ENCODE results near the gene ARHGEF12. TPM values are rescaled to one million over a fixed set of nuclear protein-coding genes. Genes with fewer than 3 reads are reported as not detected.

The ARHGEF12 gene
- total RNA-seq, 1 donor, result 10.5 TPM

DNA sequence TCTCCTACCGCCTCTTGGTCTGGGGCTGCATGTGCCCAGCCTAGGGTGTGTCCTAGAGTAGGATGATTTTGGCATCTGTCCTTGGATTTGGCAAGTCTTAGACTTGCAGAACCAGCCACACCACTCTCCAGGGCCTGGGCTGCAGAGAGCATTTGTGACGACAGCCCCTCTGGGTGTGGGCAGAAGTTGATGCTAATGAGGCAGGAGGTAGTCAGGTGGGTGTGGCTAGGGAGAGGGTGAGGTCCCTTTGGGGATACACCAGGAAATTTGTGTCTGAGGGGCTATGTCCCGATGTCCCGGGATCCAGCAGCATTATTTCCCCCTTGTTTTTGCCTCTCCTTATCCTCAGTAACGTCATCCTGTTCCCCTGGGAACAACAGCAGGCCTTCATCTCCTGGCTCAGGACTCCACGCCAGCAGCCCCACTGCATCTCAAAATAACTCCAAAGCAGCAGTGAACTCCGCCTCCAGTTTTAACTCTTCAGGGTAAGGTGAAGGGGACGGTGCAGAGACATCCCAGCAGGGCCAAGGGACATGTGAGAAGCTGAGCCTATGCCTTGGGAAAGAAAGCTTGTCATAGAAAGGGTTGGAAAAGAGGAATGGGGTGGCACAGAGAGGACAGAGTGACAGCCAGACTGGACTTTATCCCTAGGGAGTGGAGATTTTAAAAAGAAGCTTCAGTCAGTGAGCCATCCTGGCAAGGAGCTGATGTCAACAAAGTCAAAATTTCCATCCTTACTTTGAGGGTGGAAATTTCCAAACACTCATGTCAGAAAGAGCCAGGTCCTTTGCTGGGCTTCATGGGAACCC, 19.1 kb upstream of the ARHGEF12 start:
- no peak for DNase-seq (ENCODE audit: low read depth in 2 of 3, low spot score in 2 of 3)

GRCh38 chr11:120317689-120318480, 18.3 kb upstream of the ARHGEF12 start:
- DNase-seq (ENCODE audit: low read depth in 2 of 3, low spot score in 2 of 3), result no peak

DNA sequence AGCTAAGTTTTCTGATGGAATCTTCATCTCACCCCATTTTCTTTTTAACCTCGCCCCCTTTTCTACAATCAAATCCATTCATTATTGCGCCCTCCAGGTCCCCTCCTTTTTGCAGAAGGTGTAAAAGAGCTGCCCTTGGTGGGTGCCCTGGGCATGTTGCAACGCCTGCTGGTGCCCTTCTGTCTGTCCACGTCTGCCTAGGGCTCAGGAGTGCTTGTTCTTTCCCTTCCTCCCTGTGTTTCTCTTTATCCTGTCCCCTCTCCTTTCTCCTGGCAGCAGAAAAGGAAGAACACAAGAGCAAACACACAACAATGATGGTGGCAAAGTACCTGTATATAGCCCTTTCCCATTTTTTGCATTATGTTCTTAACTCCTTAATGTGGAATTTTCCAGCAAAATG, 17.3 kb upstream of the ARHGEF12 start:
- no peak for DNase-seq (ENCODE audit: low read depth in 2 of 3, low spot score in 2 of 3)

DNA sequence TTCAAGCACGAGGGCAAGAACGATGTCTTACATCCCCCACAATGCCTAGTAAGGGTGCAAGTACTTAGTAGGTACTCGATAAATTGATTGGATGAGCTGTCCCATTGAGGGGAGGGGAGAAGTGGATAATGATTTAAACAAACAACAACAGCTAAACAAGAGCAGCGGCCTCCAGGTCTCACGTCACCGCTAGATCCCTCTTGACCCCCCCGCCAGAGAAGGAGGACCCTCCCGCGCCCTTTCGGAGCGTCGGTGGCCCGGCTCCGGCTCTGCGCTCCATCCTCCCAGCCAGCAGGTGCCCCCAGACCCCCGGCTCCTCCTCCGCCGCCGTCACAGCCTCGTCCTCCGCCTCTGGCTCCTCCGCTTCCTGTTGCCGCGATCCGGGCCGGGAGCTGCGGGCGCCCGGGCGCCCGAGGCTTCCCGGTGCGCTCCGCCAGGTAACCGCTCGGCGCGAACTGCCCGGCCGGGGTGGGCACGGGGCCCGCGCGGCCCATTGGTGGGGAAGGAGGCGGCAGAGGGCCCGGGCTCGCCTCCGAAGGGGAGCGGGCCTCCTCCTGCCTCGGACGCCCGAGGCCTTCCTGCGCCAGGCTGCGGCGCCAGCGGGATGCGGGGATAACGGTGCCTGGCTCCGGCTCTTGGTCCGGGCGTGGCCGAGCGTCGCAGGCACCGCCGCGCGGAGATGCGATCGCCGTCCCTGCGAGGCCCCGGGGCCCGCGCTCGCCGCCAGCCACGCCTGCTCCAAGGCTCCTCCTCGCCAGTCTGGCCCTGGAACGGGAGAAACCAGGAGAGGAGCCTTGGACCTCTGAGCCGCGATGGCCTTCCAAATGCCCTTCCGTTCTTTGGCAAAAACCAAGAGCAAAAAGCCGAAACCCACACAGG, 11.0 kb upstream of the ARHGEF12 start, which contains the start of gene TLCD5:
Gene TLCD5, plus strand, starts transcription at position 368 of the 879 bp plus-strand sequence. CDS start 2,143 bp downstream, outside the sequence.
- peak in 2 of 3 donors; percentile 84 to 85 for DNase-seq (ENCODE audit: low read depth in 2 of 3, low spot score in 2 of 3)

GRCh38 chr11:120326228-120326627, 10.0 kb upstream of the ARHGEF12 start:
- DNase-seq (ENCODE audit: low read depth in 2 of 3, low spot score in 2 of 3), result no peak

GRCh38 chr11:120326845-120327281, 9.3 kb upstream of the ARHGEF12 start:
- no peak for DNase-seq (ENCODE audit: low read depth in 2 of 3, low spot score in 2 of 3)

DNA sequence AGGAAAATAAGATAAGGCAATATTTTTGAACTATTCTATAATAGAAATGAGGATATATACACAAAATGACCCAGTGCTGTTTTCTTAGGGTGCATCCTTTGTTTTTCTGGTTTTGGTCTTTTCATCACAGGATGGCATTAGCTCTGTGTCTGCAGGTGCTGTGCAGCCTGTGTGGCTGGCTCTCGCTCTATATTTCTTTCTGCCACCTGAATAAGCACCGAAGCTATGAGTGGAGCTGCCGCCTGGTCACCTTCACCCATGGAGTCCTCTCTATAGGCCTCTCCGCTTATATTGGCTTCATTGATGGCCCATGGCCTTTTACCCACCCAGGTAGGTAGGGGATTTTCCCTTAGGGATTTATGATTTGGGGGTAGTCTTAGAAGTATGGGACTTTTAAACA, 8.9 kb upstream of the ARHGEF12 start:
- DNase-seq (ENCODE audit: low read depth in 2 of 3, low spot score in 2 of 3), result no peak

GRCh38 chr11:120329556-120329955, 6.7 kb upstream of the ARHGEF12 start:
- DNase-seq (ENCODE audit: low read depth in 2 of 3, low spot score in 2 of 3), result no peak

DNA sequence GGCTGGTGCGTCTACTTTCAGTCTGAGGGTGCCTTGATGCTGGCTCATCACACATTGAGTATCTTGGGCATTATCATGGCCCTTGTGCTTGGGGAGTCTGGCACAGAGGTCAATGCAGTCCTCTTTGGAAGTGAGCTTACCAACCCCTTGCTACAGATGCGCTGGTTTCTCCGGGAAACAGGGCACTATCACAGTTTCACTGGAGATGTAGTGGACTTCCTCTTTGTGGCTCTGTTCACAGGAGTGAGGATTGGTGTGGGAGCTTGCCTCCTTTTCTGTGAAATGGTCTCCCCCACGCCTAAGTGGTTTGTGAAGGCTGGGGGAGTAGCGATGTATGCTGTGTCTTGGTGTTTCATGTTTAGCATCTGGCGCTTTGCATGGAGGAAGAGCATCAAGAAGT, 6.2 kb upstream of the ARHGEF12 start:
- no peak for DNase-seq (ENCODE audit: low read depth in 2 of 3, low spot score in 2 of 3)

GRCh38 chr11:120331301-120331996, 4.8 kb upstream of the ARHGEF12 start:
- DNase-seq (ENCODE audit: low read depth in 2 of 3, low spot score in 2 of 3), result no peak

DNA sequence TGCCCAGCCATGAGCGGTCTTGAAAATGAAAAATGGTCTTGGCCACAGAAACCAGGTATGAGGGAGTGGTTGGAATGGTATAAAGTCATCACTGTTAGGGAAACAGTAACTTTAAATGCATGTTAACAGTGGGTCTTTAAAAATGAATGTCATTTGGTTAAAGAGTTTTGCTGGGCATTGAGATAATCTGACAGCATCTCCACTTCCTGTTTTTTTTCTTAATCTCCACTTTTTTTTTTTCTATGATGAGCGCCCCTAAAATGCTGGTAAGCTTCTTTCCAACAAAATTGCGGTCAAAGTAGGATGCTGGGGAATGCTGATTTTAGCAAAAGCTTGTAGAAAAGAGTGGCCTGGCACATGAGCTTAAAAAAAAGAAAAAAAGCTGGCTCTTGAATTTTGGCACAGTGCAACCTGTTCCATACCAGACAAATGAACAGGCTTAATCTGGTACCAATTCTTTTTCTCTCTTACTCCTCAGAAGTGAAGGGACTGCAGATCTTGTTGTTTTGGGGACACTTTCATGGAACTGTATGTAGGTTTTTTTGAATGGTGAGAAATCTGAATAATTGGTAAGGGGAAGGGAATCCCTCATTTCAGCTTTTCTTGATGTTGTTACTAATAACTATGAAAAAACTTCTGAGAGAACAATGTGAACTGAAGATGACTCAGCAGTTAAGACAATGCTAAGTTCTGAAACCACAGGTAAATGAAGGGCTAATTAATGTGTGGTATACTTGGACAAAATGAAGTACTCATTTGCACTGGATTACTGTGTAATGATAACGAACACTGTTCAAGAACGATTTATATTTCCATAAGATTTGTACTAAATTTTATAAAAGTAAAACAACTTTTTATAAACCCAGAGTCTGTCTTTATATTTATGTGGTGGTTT, 3.1 kb upstream of the ARHGEF12 start:
- DNase-seq (ENCODE audit: low read depth in 2 of 3, low spot score in 2 of 3), result peak in 1 of 3 donors; percentile 24

- no peak for DNase-seq (ENCODE audit: low read depth in 2 of 3, low spot score in 2 of 3)
Measured at GRCh38 chr11:120333801-120334200, 2.4 kb upstream of the ARHGEF12 start.

DNA sequence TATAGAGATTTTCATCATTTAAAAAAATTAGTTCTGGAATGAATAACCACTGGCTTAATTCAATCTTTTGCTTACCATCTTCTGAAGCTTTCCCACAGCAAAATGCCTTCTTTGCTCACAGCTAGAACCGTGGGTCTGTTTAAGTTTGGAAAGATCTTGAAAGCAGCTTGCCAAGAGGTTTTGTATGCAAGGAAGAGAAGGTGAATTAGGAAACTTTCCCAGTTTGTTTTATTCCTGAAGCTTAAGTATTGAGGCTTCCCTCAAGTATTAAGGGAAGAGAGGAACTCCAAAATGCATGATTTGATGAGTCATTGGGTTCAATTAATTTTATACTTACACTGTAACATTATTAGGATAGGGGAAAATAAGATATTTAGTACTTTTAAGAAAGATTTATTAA, 1.9 kb upstream of the ARHGEF12 start:
- no peak for DNase-seq (ENCODE audit: low read depth in 2 of 3, low spot score in 2 of 3)

DNA sequence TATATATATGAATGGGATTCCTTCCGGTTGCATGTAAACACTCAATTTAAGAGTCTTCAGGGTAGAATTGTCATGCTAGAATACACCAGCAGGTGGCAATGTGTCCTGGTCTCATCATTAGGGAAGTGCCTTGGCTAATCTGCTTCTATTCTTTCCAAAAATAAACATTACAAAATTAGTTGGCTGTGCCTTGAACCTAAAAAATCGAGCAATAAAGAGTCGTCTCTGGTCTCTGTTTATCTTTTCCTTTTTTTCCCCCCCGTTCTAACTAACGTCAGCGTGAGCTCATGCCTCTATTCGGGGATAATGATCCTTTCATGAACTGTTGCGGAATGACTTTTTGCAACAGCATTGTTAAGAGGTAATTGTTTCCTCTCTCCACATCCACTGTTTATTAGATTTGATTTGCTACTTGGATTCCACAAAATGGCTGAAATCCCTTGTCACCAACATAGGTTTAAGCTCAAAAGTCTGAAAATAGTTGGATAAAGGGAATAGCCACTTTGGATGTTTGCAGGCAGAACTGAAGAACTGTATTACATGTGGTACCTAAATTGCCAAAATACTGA, 1.2 kb upstream of the ARHGEF12 start:
- peak; percentile 47 to 86 (median 72) for DNase-seq (ENCODE audit: low read depth in 2 of 3, low spot score in 2 of 3)

- no peak for DNase-seq (ENCODE audit: low read depth in 2 of 3, low spot score in 2 of 3)
Measured at GRCh38 chr11:120335556-120335907, 681 bp upstream of the ARHGEF12 start.

DNA sequence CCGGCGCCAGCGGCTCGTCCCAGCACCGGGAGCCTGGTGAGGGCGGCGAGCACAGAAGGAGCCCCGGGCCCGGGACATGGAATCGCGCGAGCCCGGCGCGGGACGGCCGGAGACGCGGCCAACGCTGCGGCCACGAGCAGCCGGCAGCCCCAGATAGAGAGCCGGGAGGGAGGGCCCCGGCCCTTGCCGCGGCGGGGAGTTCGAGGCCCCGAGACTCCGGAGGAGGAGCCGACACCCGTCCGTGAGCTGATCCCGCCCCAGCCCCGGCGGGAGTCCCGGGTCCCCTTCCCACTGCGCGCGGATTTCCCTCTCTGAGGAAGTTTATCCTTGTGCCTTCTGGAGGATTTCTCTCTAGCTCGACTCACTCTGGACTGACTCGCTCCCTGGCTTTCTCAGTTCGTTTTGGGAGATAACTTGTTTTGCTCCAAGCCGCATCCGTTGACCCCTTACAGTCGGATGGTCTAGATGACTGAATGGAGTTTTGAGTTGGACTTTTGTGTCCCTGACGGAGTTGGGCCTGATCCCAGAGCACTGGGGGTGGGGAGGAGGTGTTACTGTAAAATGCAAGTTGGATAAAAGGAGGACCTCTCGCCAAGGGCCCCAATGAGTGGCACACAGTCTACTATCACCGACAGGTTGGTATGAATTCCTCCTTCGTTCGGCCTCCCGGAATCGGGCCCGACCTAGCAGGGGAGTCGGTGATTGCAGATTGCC, 585 bp downstream of the ARHGEF12 start:
- DNase-seq (ENCODE audit: low read depth in 2 of 3, low spot score in 2 of 3), result peak in 1 of 3 donors; percentile 26

DNA sequence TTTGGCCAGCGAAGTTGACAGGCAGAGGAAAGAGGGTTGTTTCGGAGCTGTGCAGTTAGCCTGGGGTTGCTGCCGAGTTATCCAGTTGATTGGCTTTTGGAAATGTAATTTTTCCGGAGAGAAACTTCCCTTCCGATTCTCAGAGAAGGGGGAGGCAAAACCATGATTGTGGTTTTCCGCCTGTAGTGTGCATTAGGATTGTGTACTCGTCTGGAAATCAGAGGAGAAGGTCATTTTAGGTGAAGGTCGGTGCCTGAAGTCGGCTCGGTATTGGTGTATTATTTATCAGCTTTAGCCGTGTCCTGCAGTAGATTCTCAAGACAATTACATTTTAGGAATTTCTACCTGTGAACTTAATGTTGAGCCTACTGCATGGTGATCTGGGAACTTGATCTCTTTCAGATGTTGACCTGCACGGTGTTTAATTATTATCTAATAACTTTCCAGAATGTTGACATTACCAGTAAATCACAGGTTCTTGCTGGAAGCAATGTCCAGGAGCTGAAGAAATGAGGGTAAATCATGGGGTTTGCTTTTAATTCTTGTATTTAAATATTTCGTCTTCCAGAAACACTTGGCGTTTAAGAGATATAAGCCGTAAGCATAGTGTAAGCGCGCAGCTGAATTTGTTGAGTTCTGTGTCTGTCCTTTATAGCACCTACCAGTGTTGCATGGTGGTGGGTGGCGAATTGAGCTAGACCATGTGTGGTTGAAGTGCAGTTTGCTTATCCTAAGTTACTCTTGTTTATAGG, 1.3 kb downstream of the ARHGEF12 start:
- DNase-seq (ENCODE audit: low read depth in 2 of 3, low spot score in 2 of 3), result no peak

Measured in hematopoietic multipotent progenitor cell (in vitro differentiated cells).